NB4 (cell line): ENCODE results near the gene ITGAE.
"Not testable (repeated sequence)": the region's sequence is repeated elsewhere in the genome, so short reads cannot be mapped to it uniquely, and the experiment has no call there.

Experiments used
- DNase-seq: peaks from one replicate; pipeline ENCODE4 v3.0.0; 2010; ENCODE audit warnings: low read depth
- H3K4me3 ChIP-seq: one replicate; pipeline ENCODE4 v1.5.1; 2011; ENCODE audit warnings: mild to moderate bottlenecking, low read depth, low read length, moderate library complexity
- CTCF ChIP-seq: IDR thresholded peaks from one replicate; pipeline ENCODE4 v1.5.1; 2012; ENCODE audit warnings: low read depth, low read length
- MAX ChIP-seq: IDR thresholded peaks from 2 replicates; pipeline ENCODE4 v1.6.1; 2011; ENCODE audit warnings: low read depth, low read length
- MYC ChIP-seq: IDR thresholded peaks from 2 replicates; pipeline ENCODE4 v1.6.1; 2011; ENCODE audit warnings: low read depth, low read length
- POLR2A ChIP-seq: IDR thresholded peaks from 2 replicates; pipeline ENCODE4 v1.6.1; 2011; ENCODE audit warnings: mild to moderate bottlenecking; ENCODE audit not compliant: insufficient read length; ENCODE audit errors: extremely low read depth

The ITGAE gene

GRCh38 chr17:3730881-3731429 lies 70.0 kb downstream of the ITGAE start:
- H3K4me3 ChIP-seq = no peak overlapping the region
- TF ChIP-seq POLR2A (no peak), MAX (no peak), MYC (no peak), CTCF (no peak)
- DNase-seq = no peak

- DNase-seq = no peak
- TF ChIP-seq MAX (no peak), CTCF (no peak), MYC (no peak), POLR2A (no peak)
- no peak overlapping the region for H3K4me3 ChIP-seq
Observed at GRCh38 chr17:3729881-3730280, 71.1 kb downstream of the ITGAE start.

- H3K4me3 ChIP-seq, DNase-seq: not testable (repeated sequence)
Observed at GRCh38 chr17:3728099-3728498, 72.9 kb downstream of the ITGAE start.

DNA sequence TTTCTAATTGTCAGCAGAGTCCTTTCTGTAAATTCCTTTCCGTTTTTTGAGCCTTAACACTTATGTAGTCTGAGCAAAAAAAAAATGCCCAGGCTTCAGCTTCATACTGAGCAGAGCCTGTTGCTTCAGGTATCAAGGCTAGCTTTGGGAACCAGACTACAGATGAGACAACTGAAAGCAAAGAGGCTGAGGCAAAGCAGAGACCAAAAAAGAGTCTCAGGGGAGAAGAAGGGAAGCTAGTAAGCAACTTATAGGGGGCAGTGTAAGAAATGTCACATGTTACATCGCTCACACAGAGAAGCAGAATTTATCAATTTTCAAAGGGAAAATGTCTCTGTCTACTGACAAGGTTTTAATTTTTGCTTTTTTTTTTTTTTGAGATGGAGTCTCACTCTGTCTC lies 73.9 kb downstream of the ITGAE start:
- no peak for TF ChIP-seq MAX
- no peak for TF ChIP-seq POLR2A
- no peak for TF ChIP-seq CTCF
- TF ChIP-seq MYC = no peak
- DNase-seq = peak; percentile 63
- no peak overlapping the region for H3K4me3 ChIP-seq

GRCh38 chr17:3724378-3725077 lies 76.5 kb downstream of the ITGAE start:
- TF ChIP-seq POLR2A (no peak), CTCF (no peak), MYC (no peak), MAX (no peak)
- no peak for DNase-seq
- H3K4me3 ChIP-seq = peak overlapping the region; percentile 91

GRCh38 chr17:3723556-3724377 lies 77.2 kb downstream of the ITGAE start, which contains the start of gene HASPIN:
TSS of gene HASPIN (plus strand) at chr17:3723903. CDS start at chr17:3723936, 33 bp downstream.
- H3K4me3 ChIP-seq = peak within 1 kb of the TSS; percentile 91
- TF ChIP-seq CTCF = no peak
- TF ChIP-seq MAX = 0 out of 2 replicates have a peak, but pooled peaks have one; percentile 41
- TF ChIP-seq MYC = 0 out of 2 replicates have a peak, but pooled peaks have one; percentile 28
- peak; percentile 59 for TF ChIP-seq POLR2A
- DNase-seq = peak; percentile 87
